Neuronal stem cell (in vitro differentiated cells): ENCODE results near the gene PSMA3.

Experiments used
- DNase-seq: peaks from one replicate; pipeline ENCODE4 v3.0.0-alpha.2; 2013; ENCODE audit warnings: low spot score
- H2AFZ ChIP-seq: one replicate; pipeline ENCODE4 v1.6.1; 2013; ENCODE audit warnings: mild to moderate bottlenecking, low read length, inconsistent platforms
- H2AK5ac ChIP-seq: 2 replicates; pipeline ENCODE4 v1.6.1; 2013; ENCODE audit warnings: low read depth, mild to moderate bottlenecking, inconsistent platforms, low read length, moderate library complexity, mixed read lengths
- H2BK120ac ChIP-seq: 2 replicates; pipeline ENCODE4 v1.6.1; 2013; ENCODE audit warnings: low read depth, mild to moderate bottlenecking, inconsistent platforms, low read length, moderate library complexity, mixed read lengths
- H2BK12ac ChIP-seq: one replicate; pipeline ENCODE4 v1.6.1; 2013; ENCODE audit warnings: low read length, inconsistent platforms
- H2BK15ac ChIP-seq: 2 replicates; pipeline ENCODE4 v1.6.1; 2013; ENCODE audit warnings: mild to moderate bottlenecking, low read length, inconsistent platforms, mixed read lengths
- H2BK5ac ChIP-seq: one replicate; pipeline ENCODE4 v1.6.1; 2013; ENCODE audit warnings: inconsistent platforms, mild to moderate bottlenecking, low read length, moderate library complexity
- H3K14ac ChIP-seq: one replicate; pipeline ENCODE4 v1.6.1; 2013; ENCODE audit warnings: low read length, inconsistent platforms
- H3K18ac ChIP-seq: 2 replicates; pipeline ENCODE4 v1.6.1; 2013; ENCODE audit warnings: low read length, inconsistent platforms
- H3K23ac ChIP-seq: 2 replicates; pipeline ENCODE4 v1.6.1; 2013; ENCODE audit warnings: low read depth, mild to moderate bottlenecking, mixed read lengths, low read length, inconsistent platforms; ENCODE audit not compliant: poor library complexity
- H3K27ac ChIP-seq: replicated peaks from 3 replicates; pipeline ENCODE4 v1.5.1; 2013; ENCODE audit warnings: low read length, inconsistent platforms
- H3K27me3 ChIP-seq, 3 experiments: 2 replicates each; pipeline ENCODE4 v1.6.1; 2013; ENCODE audit warnings: low read length in 3 of 3, mild to moderate bottlenecking in 2 of 3, inconsistent platforms in 1 of 3, low read depth in 1 of 3, mixed read lengths in 1 of 3, moderate library complexity in 1 of 3; ENCODE audit not compliant: control insufficient read depth in 3 of 3, insufficient read depth in 3 of 3
- H3K36me3 ChIP-seq, 2 donors: replicated peaks in 1 of 2; 2 replicates each; pipeline ENCODE4 v1.6.1; 2013; ENCODE audit warnings: low read length in 2 of 2; ENCODE audit not compliant: control insufficient read depth in 2 of 2, insufficient read depth in 2 of 2
- H3K4ac ChIP-seq: 2 replicates; pipeline ENCODE4 v1.6.1; 2013; ENCODE audit warnings: inconsistent platforms, mild to moderate bottlenecking, low read length, moderate library complexity
- H3K4me1 ChIP-seq, 2 donors: 1 replicate in 1 of 2; 2 replicates in 1 of 2; pipeline ENCODE4 v1.6.1; 2013; ENCODE audit warnings: low read length in 2 of 2, low read depth in 1 of 2; ENCODE audit not compliant: control insufficient read depth in 2 of 2, insufficient read depth in 1 of 2
- H3K4me2 ChIP-seq: one replicate; pipeline ENCODE4 v1.6.1; 2013; ENCODE audit warnings: mild to moderate bottlenecking, low read length, inconsistent platforms; ENCODE audit not compliant: insufficient read depth, poor library complexity, severe bottlenecking
- H3K4me3 ChIP-seq, 2 donors: 2 replicates each; pipeline ENCODE4 v1.5.1; 2013; ENCODE audit warnings: low read length in 2 of 2, mild to moderate bottlenecking in 2 of 2, inconsistent platforms in 1 of 2, moderate library complexity in 1 of 2
- H3K79me1 ChIP-seq: one replicate; pipeline ENCODE4 v1.6.1; 2013; ENCODE audit warnings: low read depth, mild to moderate bottlenecking, inconsistent platforms, low read length, moderate library complexity
- H3K9ac ChIP-seq: one replicate; pipeline ENCODE4 v1.6.1; 2013; ENCODE audit warnings: mild to moderate bottlenecking, low read depth, low read length, inconsistent platforms; ENCODE audit not compliant: poor library complexity
- H3K9me3 ChIP-seq, 2 donors: replicated peaks in 1 of 2; 2 replicates each; pipeline versions ENCODE3 to v1.6.1; 2013; ENCODE audit warnings: low read length in 2 of 2, mild to moderate bottlenecking in 2 of 2, inconsistent platforms in 1 of 2, low read depth in 1 of 2, mixed read lengths in 1 of 2, moderate library complexity in 1 of 2; ENCODE audit not compliant: control insufficient read depth in 2 of 2, insufficient read depth in 1 of 2
- H4K8ac ChIP-seq: one replicate; pipeline ENCODE4 v1.6.1; 2013; ENCODE audit warnings: low read depth, mild to moderate bottlenecking, inconsistent platforms, low read length, moderate library complexity
- H4K91ac ChIP-seq: one replicate; pipeline ENCODE4 v1.6.1; 2013; ENCODE audit warnings: low read length, low read depth, mild to moderate bottlenecking, inconsistent platforms; ENCODE audit not compliant: poor library complexity
- WGBS, 2 donors: extraction: QIAGEN DNeasy Blood & Tissue Kit; methylation state at CpG; one replicate each; pipeline ENCODE4 v1.1.7; 2013; ENCODE audit warnings: missing lambda C conversion rate in 2 of 2, mixed read lengths in 1 of 2; ENCODE audit not compliant: insufficient read length in 2 of 2, insufficient replicate concordance in 1 of 2; ENCODE audit errors: extremely low coverage in 2 of 2; 5-methylcytosine and 5-hydroxymethylcytosine counted together

The PSMA3 gene

DNA sequence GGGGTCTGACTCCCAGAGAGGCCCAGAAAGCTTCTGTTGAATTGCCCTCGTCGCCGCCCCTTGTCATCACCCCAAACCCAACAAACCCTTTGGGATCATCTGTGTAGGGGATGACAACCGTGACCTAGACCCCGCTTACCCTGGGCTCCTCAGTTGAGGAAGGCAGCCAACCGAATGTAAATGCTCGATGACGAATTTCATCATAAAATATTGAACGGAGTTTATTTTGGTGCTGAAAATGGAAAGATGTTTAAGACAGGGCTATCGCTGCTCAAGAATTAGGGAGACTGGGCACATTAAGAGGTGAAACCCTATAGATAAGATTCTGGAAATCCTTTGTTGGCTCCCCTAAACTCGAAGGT is 44.2 kb upstream of the PSMA3 start:
- H2AK5ac ChIP-seq = no peak overlapping the region
- peak overlapping the region; percentile 69 for H3K4me2 ChIP-seq
- no peak overlapping the region for H3K14ac ChIP-seq
- H3K79me1 ChIP-seq = peaks cover 1% of the 10 kb centered on the region
- peak overlapping the region; percentile 54 for H2BK120ac ChIP-seq
- no peak overlapping the region for H4K91ac ChIP-seq
- H3K27ac ChIP-seq = peak overlapping the region; percentile 85
- H3K27me3 ChIP-seq = no peaks in the 10 kb centered on the region
- no CpG with 5 or more reads among the region's 11 CpGs for WGBS, 2 donors
- H4K8ac ChIP-seq = no peak overlapping the region
- H3K4me3 ChIP-seq = peak overlapping the region; percentile 82 to 88
- H2AFZ ChIP-seq = peak overlapping the region; percentile 97
- peaks cover 0 to 10% of the 10 kb centered on the region in 2 donors for H3K4me1 ChIP-seq
- peak overlapping the region; percentile 97 for H3K9ac ChIP-seq
- no peak overlapping the region for H3K4ac ChIP-seq
- H3K18ac ChIP-seq = peak overlapping the region; percentile 94
- no peak overlapping the region for H2BK15ac ChIP-seq
- peaks cover 1 to 21% of the 10 kb centered on the region in 2 donors for H3K36me3 ChIP-seq
- H2BK12ac ChIP-seq = no peak overlapping the region
- no peak for DNase-seq
- no peak overlapping the region for H2BK5ac ChIP-seq
- H3K9me3 ChIP-seq = peaks cover 0 to 2% of the 10 kb centered on the region in 2 donors
- peak overlapping the region; percentile 90 for H3K23ac ChIP-seq

DNA sequence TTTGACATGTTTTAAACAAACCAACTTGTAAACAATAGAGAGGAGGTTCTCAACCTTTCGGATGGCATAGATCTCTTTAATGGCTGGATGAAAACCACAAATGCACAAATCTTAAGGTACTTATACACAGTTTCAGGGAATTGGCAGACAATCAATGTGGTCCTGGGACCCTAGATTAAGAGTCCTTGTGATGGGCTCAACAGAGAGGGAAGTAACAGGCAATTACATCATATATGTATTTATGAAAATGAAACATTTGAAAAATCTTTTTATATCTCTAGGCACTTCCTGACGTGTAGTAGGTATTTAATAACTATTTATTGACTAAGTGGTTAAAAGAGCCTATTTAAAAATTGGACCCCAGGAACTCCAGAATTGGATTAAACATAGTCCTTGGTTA is 43.8 kb upstream of the PSMA3 start:
- H3K4me2 ChIP-seq = peak overlapping the region; percentile 69
- H2AK5ac ChIP-seq = no peak overlapping the region
- no peak overlapping the region for H4K8ac ChIP-seq
- H3K27me3 ChIP-seq = no peaks in the 10 kb centered on the region
- H2AFZ ChIP-seq = peak overlapping the region; percentile 97
- H3K9ac ChIP-seq = no peak overlapping the region
- no peaks in the 10 kb centered on the region for H3K9me3 ChIP-seq
- no peak for DNase-seq
- H3K27ac ChIP-seq = no peak overlapping the region
- H3K18ac ChIP-seq = no peak overlapping the region
- peaks cover 0 to 10% of the 10 kb centered on the region in 2 donors for H3K4me1 ChIP-seq
- no peak overlapping the region for H3K4ac ChIP-seq
- peaks cover 1 to 21% of the 10 kb centered on the region in 2 donors for H3K36me3 ChIP-seq
- peaks cover 1% of the 10 kb centered on the region for H3K79me1 ChIP-seq
- no peak overlapping the region for H2BK12ac ChIP-seq
- H4K91ac ChIP-seq = no peak overlapping the region
- H3K23ac ChIP-seq = no peak overlapping the region
- H2BK15ac ChIP-seq = no peak overlapping the region
- no peak overlapping the region for H2BK120ac ChIP-seq
- no peak overlapping the region for H2BK5ac ChIP-seq
- WGBS, 2 donors = no CpG with 5 or more reads among the region's 2 CpGs
- H3K14ac ChIP-seq = no peak overlapping the region
- H3K4me3 ChIP-seq = peak overlapping the region; percentile 82 to 88

DNA sequence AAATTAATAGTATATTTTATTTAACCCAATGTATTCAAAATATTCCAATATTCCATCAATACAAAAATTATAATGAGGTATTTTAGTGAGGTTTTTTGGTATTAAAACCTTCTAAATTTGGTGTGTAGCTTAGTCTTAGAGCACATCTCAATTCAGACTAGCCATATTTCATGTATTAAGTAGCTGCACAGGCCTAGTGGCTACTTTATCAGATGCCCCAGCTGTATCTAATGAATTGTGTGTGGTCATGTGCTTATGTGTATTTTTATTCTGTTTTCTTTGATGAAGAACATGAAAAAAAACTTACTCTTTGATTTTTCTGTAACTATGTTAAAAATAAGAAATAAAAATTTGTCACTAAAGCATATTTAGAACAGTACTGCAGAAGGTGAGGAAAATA is 31.5 kb upstream of the PSMA3 start:
- Histone ChIP-seq H2AFZ (no peak overlapping the region), H3K79me1 (no peaks in the 10 kb centered on the region), H3K9me3 (peaks cover 0 to 5% of the 10 kb centered on the region in 2 donors), H4K91ac (no peak overlapping the region), H3K9ac (no peak overlapping the region), H3K4ac (no peak overlapping the region), H3K18ac (no peak overlapping the region), H3K14ac (no peak overlapping the region), H3K23ac (no peak overlapping the region), H3K4me3 (no peak overlapping the region), H2BK5ac (no peak overlapping the region), H2BK15ac (no peak overlapping the region), H2BK12ac (no peak overlapping the region), H3K36me3 (peaks cover 0 to 96% of the 10 kb centered on the region in 2 donors), H3K27me3 (no peaks in the 10 kb centered on the region), H2AK5ac (no peak overlapping the region), H3K4me2 (no peak overlapping the region), H2BK120ac (no peak overlapping the region), H3K4me1 (no peaks in the 10 kb centered on the region), H4K8ac (no peak overlapping the region), H3K27ac (no peak overlapping the region)
- no peak for DNase-seq

DNA sequence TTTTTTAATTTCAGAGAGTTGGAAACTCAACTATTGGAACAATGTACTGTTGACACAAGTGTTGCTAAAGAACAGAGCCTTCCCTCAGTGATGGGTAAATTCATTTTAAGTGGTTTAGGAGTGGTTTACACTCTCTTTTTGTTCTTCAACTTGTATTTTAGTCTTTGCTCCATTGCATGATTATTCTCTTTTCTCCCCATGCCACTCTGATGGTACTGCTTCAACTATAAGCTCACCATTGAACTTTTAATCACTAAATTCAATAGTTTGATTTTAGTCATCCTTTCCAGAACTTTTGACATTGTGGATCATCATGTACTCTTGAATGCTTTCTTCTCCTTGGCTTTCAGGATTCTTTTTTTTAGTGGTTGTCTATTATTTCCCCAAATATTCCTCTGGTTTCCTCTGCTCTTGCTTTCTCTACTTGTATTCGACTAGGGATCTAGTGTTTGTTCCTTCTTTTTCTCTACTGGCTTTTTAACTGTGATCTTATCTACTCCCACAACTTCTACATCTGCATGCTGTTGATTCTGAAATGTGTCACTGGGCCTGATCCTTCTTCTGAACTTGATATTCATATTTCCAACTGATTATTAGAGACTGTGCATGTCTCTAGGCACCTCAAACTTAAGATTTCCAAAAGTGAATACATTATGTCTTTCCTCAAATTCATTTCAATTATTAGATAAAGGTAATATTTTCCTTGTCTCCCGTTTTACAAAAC is 29.3 kb upstream of the PSMA3 start:
- no peak overlapping the region for H2AFZ ChIP-seq
- no peak overlapping the region for H2BK120ac ChIP-seq
- no peaks in the 10 kb centered on the region for H3K4me1 ChIP-seq
- no peaks in the 10 kb centered on the region for H3K79me1 ChIP-seq
- no peak overlapping the region for H3K27ac ChIP-seq
- H2AK5ac ChIP-seq = no peak overlapping the region
- no peak overlapping the region for H3K18ac ChIP-seq
- H3K4me2 ChIP-seq = no peak overlapping the region
- H2BK12ac ChIP-seq = no peak overlapping the region
- no peak overlapping the region for H4K8ac ChIP-seq
- H3K9ac ChIP-seq = no peak overlapping the region
- H2BK15ac ChIP-seq = no peak overlapping the region
- H3K4ac ChIP-seq = no peak overlapping the region
- H3K14ac ChIP-seq = no peak overlapping the region
- no peak overlapping the region for H2BK5ac ChIP-seq
- no peak overlapping the region for H3K23ac ChIP-seq
- DNase-seq = no peak
- peaks cover 0 to 93% of the 10 kb centered on the region in 2 donors for H3K36me3 ChIP-seq
- H4K91ac ChIP-seq = no peak overlapping the region
- no peaks in the 10 kb centered on the region for H3K27me3 ChIP-seq
- WGBS, 2 donors = no CpG with 5 or more reads among the region's 2 CpGs
- no peak overlapping the region for H3K4me3 ChIP-seq
- H3K9me3 ChIP-seq = peaks cover 0 to 5% of the 10 kb centered on the region in 2 donors
